Lung (tissue), 12 donors: Measurements from ENCODE around the gene DNAH10. TPM values are rescaled to one million over a fixed set of nuclear protein-coding genes. Genes with fewer than 3 reads are reported as not detected.

Experiments
- ATAC-seq: fragments of 200-7000 bp; cut with Tn5 transposase; one replicate; pipeline ENCODE4 v1.9.1; 2020; ENCODE audit warnings: moderate number of reproducible peaks; ENCODE audit not compliant: insufficient read depth, low FRiP score
- DNase-seq, 3 donors: peaks; one replicate each; pipeline ENCODE4 v3.0.0-alpha.2; 2013 to 2017
- H3K27ac ChIP-seq, 2 donors: one replicate each; pipeline ENCODE4 v1.5.1; 2013; ENCODE audit warnings: mild to moderate bottlenecking in 2 of 2, moderate library complexity in 2 of 2, control low read depth in 1 of 2, inconsistent platforms in 1 of 2, low read depth in 1 of 2, low read length in 1 of 2
- H3K27me3 ChIP-seq, 3 donors: one replicate each; pipeline ENCODE4 v1.5.1; 2013; ENCODE audit warnings: low read length in 2 of 3; ENCODE audit not compliant: control insufficient read depth in 3 of 3, insufficient read depth in 3 of 3
- H3K36me3 ChIP-seq, 4 donors: one replicate each; pipeline ENCODE4 v1.5.1; 2013; ENCODE audit warnings: low read length in 4 of 4, mild to moderate bottlenecking in 1 of 4, moderate library complexity in 1 of 4; ENCODE audit not compliant: control insufficient read depth in 4 of 4, insufficient read depth in 4 of 4
- H3K4me1 ChIP-seq, 5 donors: one replicate each; pipeline ENCODE4 v1.5.1; 2013; ENCODE audit warnings: low read length in 5 of 5, mild to moderate bottlenecking in 2 of 5, moderate library complexity in 1 of 5; ENCODE audit not compliant: control insufficient read depth in 5 of 5, insufficient read depth in 5 of 5
- H3K4me3 ChIP-seq: one replicate; pipeline ENCODE4 v1.5.1; 2013; ENCODE audit warnings: mild to moderate bottlenecking, control low read depth, moderate library complexity
- H3K9ac ChIP-seq, 2 donors: one replicate each; pipeline ENCODE4 v1.5.1; 2013; ENCODE audit warnings: low read length in 2 of 2, control low read depth in 1 of 2; ENCODE audit not compliant: insufficient read depth in 1 of 2
- H3K9me3 ChIP-seq, 4 donors: one replicate each; pipeline ENCODE4 v1.5.1; 2013; ENCODE audit warnings: low read length in 3 of 4, mild to moderate bottlenecking in 1 of 4, moderate library complexity in 1 of 4; ENCODE audit not compliant: control insufficient read depth in 4 of 4, insufficient read depth in 3 of 4
- WGBS, 2 donors: extraction: QIAGEN DNeasy Blood & Tissue Kit; methylation state at CpG; one replicate each; pipeline ENCODE4 v1.1.7; 2013; 5-methylcytosine and 5-hydroxymethylcytosine counted together
- polyA plus RNA-seq, 2 donors: library from polyadenylated mRNA; stranded (reverse); fragments of 200-250 nt; gene quantifications; one replicate each; pipeline ENCODE4 v1.2.1, GENCODE V29; 2013
- total RNA-seq, 2 donors: library from RNA; depleted of rRNA in 1 of 2; stranded (reverse); fragments of >200 nt in 1 of 2; gene quantifications; one replicate each; pipeline ENCODE4 v1.2.1, GENCODE V29; 2014 to 2021
- TF ChIP-seq, protein P1 (sequence below): IDR thresholded peaks from 2 replicates; pipeline ENCODE4 v1.5.1; 2012; ENCODE audit warnings: mild to moderate bottlenecking; ENCODE audit errors: control extremely low read depth, extremely low read depth
- donor health status: control.
- donor health status: control.
- donor health status: Bipolar disorder and iron deficiency.
- donor health status: healthy.
- donor health status: DM: yes; HTN: yes; CAD: no.

DNAH10 gene
- total and polyA plus RNA-seq, 4 donors: 2.0 to 21.7 (median 9.1) TPM

DNA sequence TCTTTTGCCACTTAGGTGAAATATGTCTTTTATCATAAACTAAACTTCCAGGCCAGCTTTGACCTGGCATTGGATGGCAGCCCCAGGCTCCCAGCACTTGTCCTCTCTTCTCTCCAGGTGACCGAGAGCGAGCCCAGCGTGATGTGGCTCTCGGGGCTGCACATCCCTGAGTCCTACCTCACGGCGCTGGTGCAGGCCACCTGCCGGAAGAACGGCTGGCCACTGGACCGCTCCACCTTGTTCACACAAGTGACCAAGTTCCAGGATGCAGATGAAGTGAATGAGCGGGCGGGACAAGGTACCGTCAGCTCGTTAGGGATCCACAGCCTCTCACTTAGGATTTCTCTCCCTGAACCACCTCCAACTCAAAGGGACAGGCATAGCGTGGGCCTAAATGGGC, 171.1 kb downstream of the DNAH10 start:
- Histone ChIP-seq H3K4me3 (no peak overlapping the region), H3K27ac (no peak overlapping the region), H3K36me3 (peaks cover 0 to 13% (median 7%) of the 10 kb centered on the region in 4 donors), H3K4me1 (peaks cover 0 to 4% (median 0%) of the 10 kb centered on the region in 5 donors), H3K27me3 (no peaks in the 10 kb centered on the region), H3K9me3 (no peaks in the 10 kb centered on the region), H3K9ac (no peak overlapping the region)
- ATAC-seq: no peak
- TF ChIP-seq, protein P1, sequence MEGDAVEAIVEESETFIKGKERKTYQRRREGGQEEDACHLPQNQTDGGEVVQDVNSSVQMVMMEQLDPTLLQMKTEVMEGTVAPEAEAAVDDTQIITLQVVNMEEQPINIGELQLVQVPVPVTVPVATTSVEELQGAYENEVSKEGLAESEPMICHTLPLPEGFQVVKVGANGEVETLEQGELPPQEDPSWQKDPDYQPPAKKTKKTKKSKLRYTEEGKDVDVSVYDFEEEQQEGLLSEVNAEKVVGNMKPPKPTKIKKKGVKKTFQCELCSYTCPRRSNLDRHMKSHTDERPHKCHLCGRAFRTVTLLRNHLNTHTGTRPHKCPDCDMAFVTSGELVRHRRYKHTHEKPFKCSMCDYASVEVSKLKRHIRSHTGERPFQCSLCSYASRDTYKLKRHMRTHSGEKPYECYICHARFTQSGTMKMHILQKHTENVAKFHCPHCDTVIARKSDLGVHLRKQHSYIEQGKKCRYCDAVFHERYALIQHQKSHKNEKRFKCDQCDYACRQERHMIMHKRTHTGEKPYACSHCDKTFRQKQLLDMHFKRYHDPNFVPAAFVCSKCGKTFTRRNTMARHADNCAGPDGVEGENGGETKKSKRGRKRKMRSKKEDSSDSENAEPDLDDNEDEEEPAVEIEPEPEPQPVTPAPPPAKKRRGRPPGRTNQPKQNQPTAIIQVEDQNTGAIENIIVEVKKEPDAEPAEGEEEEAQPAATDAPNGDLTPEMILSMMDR: no peak
- 92% methylated on average over 14 of the region's 14 CpGs for WGBS, 2 donors
- no peak for DNase-seq

DNA sequence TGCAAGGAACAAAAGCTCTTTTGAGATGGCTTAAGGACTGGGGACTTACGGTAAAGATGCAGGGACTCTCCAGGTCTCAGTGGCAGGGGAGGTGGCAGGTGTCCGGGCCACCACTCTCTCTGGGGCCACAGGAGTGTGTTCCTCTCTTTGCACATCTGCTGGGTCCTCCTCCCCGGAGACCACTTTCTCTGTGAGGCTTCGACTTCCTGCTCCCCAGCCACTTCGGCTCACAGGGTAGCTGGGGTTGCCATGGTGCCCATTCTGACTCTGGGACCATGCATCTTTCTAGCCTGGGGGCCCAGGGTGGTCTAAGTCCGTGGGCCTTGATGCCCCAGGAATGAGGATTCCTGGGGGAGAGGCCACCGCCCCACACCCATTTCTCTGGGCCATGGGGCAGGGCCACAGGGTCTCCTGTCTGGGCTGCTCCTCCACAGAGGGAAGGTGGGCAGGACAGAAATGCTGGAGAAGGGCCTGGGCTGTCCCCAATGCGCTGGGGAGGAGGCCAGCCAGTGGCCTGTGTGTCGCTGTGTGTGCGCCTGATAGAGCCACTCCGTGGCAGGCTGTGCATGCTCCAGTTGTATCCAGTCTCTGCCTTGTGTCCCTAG, 172.0 kb downstream of the DNAH10 start:
- Histone ChIP-seq H3K27ac (no peak overlapping the region), H3K4me3 (no peak overlapping the region), H3K4me1 (peaks cover 0 to 5% (median 3%) of the 10 kb centered on the region in 5 donors), H3K9ac (no peak overlapping the region), H3K27me3 (no peaks in the 10 kb centered on the region), H3K9me3 (no peaks in the 10 kb centered on the region), H3K36me3 (peaks cover 0 to 13% (median 7%) of the 10 kb centered on the region in 4 donors)
- DNase-seq (no peak), ATAC-seq (no peak)
- WGBS, 2 donors: 85 to 88% methylated on average over 11 of the region's 11 CpGs
- TF ChIP-seq, protein P1: no peak

DNA sequence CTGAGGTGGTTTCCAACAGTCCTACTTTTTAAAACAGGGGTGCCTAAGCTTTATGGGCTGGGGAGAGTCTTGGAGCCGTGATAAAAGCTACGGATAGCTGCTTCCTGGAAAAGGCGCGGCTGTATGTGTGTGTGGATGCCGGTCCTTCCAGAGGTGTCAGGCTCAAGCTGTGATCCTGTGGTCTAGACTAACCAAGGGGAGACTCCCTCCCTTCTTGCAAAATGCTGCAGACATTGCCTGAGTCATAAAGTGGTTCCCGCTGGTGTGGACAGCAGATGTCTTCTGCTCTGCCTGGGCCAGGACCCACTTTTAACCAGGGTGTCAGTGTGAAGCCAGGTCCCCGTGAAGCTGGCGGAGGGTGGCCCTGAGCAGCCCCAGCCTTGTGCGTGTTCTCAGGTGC, 172.7 kb downstream of the DNAH10 start:
- TF ChIP-seq, protein P1: no peak
- no peaks in the 10 kb centered on the region for H3K9me3 ChIP-seq
- H3K4me3 ChIP-seq: no peak overlapping the region
- DNase-seq (no peak), ATAC-seq (no peak)
- H3K27me3 ChIP-seq: no peaks in the 10 kb centered on the region
- H3K4me1 ChIP-seq: peaks cover 0 to 5% (median 3%) of the 10 kb centered on the region in 5 donors
- WGBS, 2 donors: 64 to 77% methylated on average over 9 of the region's 9 CpGs
- H3K9ac ChIP-seq: no peak overlapping the region
- H3K27ac ChIP-seq: no peak overlapping the region
- peaks cover 0 to 15% (median 7%) of the 10 kb centered on the region in 4 donors for H3K36me3 ChIP-seq

DNA sequence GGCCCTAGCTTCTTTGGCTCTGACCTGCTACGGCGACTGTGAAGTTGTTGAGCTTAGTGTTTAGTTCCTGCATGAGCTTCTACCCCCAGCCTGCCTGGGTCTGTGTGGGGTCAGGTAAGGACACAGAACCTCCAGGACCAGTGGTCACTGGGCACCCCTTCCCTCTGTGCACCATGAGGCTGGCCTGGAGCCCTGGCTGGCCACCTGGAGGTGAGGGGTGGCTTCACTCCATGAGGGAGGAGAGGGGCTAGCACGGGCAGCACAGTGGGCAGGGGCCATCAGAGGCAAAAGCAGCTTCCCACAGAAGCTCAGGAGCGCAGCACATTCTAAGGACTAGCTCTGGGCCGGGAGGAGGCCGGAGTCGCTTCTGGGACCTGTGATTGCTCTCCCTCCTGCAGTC, 173.9 kb downstream of the DNAH10 start:
- Histone ChIP-seq H3K36me3 (peaks cover 0 to 20% (median 7%) of the 10 kb centered on the region in 4 donors), H3K27ac (no peak overlapping the region), H3K4me3 (no peak overlapping the region), H3K4me1 (peaks cover 0 to 5% (median 3%) of the 10 kb centered on the region in 5 donors), H3K9me3 (no peaks in the 10 kb centered on the region), H3K27me3 (no peaks in the 10 kb centered on the region), H3K9ac (no peak overlapping the region)
- TF ChIP-seq, protein P1: no peak
- no peak for ATAC-seq
- DNase-seq: no peak
- WGBS, 2 donors: 79 to 96% methylated on average over 7 of the region's 7 CpGs
